T-helper 22 cell (primary cell): ENCODE measurements around the gene STX2.
"Not testable (repeated sequence)": the region's sequence is repeated elsewhere in the genome, so short reads cannot be mapped to it uniquely, and the experiment has no call there.

ENCODE experiments used
- DNase-seq: peaks from one replicate; pipeline ENCODE4 v3.0.0-alpha.2; 2020; ENCODE audit warnings: low read depth

STX2 gene

DNA sequence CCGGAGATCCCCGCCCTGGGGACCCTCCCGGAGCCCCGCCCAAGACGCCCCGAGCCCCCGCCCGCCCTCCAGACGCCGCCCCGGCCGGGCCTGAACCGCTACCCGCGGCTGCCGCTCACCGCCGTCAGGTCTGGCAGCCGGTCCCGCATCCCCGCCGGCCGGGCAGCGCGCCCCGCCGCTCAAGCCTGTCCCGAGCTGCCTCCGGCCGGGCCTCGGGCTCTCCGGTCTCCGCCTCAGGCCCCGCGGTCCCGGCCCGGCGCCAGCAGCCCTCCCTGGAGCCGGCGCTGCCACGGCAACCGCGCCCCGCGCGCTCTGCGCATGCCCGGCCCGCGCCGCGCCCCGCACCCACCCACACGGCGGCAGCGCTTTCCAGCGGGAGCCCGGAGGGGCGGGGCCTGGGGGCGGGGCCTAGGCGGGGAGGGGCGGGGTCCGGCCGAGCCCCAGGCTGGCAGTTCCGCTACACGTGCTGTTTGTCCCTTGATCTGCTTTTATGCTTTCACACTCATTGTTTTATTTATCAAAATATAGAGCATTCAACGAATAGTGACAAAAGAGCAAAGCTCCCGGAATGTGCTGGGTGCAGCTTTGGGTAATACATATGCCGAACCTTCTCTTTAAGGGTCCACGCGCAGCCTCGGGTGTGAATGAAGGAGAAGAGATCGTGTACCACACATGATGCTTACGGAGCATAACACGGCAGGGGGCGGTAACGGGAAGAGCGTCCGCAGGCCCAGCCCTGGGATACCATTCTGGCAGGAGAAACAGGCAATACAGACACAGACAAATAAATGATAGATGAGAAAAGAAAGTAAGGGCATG is at the start of gene STX2:
STX2 (minus strand) TSS at position 300 of the 819 bp plus-strand sequence; CDS start at position 149, 151 bp downstream.
- DNase-seq = peak; percentile 79

GRCh38 chr12:130887190-130887589 is 48.1 kb upstream of the STX2 start:
- not testable (repeated sequence) for DNase-seq

DNA sequence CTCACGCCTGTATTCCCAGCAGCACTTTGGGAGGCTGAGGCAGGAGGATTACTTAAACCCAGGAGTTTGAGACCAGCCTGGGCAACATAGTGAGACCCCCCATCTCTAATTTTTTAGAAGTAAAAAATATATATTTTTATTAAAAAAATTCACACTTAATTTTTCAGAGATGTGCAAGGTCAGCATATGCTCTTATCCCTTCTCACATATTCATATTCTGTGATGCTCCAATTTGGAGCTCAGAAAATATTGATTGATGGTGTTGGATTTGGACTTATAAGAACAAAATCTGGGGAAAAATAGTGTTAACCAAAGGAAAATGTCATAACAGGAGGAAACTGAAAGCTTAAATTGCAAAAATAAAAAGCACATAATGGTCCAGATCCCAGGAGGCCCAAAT is 42.5 kb upstream of the STX2 start:
- DNase-seq = no peak

DNA sequence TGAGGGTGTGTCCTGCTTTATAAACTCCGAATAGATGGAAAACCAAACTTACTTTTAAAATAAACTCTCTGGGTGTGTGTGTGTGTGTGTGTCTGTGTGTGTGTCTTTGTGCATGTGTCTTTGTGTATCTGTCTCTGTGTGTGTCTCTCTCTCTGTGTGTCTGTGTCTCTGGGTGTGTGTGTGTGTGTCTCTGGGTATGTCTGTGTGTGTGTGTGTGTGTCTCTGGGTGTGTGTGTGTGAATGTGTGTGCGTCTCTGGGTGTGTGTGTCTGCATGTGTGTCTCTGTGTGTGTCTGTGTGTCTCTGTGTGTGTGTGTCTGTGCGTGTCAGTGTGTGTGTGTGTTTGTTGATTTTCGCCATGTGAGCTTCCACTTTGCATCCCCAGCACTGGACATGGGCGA is 42.0 kb upstream of the STX2 start:
- no peak for DNase-seq

DNA sequence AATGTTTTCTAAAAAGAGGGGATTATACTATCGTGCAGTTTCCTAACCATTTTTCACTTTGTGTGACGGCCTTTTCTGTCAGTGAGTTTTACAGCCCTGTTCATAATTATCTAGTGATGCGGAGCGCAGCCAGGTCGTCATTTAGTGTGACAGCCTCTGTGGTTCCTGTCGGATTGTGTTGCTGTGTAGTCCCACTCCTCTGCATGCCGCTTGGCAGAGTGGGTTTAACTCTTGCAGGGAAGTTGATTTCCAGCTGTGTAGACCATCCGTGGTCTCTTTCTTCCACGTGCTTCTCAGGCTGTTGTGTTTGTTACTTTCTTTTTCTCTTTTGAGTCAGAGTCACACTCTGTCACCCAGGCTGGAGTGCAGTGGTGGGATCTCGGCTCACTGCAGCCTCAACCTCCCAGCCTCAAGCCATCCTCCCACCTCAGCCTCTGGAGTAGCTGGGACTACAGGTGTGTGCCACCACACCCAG is 41.4 kb upstream of the STX2 start:
- no peak for DNase-seq

- no peak for DNase-seq
Observed at GRCh38 chr12:130879781-130880389, 40.8 kb upstream of the STX2 start.

- DNase-seq = no peak
Observed at GRCh38 chr12:130879212-130879686, 40.2 kb upstream of the STX2 start.

DNA sequence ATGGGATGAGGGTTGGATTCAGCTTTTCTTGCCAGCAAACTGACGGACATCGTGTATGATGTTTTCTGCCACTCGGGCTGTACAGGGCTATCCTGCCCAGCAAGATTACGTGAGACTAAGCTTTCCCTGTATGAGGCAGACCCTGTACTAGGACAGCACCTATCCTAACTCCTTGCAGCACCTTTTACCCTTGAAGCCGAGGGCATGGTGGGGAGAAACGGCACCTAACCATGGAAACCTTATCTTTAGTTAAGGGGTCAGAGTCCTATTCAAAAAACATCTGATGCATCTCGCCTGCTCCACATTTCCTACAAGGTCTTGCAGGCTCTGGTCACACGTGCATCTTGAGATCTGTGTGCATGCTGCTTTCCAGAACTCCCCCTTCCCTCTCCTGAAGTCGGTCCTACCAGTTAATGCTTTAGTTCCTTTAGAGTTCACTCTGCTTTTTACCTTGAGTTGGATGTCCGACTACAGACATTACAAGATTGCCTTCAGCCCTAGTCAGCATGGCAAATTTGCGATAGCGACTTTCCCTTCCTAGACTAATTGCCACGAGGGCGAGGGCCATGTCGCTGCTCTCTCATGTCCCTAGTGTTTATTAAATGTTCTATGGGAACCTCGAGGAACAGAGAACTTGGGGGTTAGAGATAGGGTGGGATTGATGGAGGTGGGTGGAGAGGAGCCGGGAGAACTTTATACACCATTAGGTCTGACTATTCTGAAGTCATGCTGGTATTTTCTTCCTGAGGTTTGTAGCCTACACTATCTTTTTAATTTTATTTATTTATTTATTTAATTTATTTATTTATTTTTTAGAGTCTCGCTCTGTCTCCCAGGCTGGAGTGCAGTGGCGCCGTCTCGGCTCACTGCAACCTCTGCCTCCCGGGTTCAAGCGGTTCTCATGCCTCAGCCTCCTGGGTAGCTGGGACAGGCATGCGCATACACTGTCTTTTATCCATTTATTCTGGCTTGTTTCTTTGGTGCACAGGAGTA is 39.4 kb upstream of the STX2 start:
- DNase-seq = no peak

GRCh38 chr12:130877333-130877732 is 38.3 kb upstream of the STX2 start:
- no peak for DNase-seq

- no peak for DNase-seq
Observed at GRCh38 chr12:130876758-130877157, 37.7 kb upstream of the STX2 start.

GRCh38 chr12:130876297-130876696 is 37.2 kb upstream of the STX2 start:
- no peak for DNase-seq

DNA sequence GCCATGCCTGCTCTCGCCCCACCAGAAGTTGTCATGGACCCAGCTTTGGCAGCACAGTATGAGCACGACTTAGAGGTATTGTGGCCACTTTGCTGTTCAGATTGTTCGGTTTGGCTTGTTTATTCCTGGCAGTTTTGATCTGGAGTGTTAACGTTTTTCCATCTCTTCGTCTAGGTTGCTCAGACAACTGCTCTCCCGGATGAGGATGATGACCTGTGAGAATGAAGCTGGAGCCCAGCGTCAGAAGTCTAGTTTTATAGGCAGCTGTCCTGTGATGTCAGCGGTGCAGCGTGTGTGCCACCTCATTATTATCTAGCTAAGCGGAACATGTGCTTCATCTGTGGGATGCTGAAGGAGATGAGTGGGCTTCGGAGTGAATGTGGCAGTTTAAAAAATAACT is 36.7 kb upstream of the STX2 start:
- DNase-seq = not testable (repeated sequence)

GRCh38 chr12:130875193-130875592 is 36.1 kb upstream of the STX2 start:
- DNase-seq = no peak

- no peak for DNase-seq
Observed at GRCh38 chr12:130874696-130875095, 35.6 kb upstream of the STX2 start.

DNA sequence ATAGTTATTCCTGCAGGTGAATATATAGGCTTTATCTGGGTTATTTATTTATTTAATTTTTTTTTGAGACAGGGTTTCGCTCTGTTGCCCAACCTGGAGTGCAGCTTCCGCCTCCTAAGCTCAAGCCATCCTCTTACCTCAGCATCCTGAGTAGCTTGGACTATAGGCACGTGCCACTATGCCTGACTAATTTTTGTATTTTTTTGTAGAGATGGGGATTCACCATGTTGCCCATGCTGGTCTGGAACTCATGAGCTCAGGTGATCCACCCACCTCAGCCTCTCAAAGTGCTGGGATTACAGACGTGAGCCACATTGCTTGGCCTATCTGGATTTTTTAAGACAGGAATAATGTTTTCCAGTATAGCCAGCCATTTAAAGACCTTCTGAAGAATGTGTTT is 34.8 kb upstream of the STX2 start:
- DNase-seq = no peak

GRCh38 chr12:130873106-130873795 is 34.2 kb upstream of the STX2 start:
- no peak for DNase-seq

DNA sequence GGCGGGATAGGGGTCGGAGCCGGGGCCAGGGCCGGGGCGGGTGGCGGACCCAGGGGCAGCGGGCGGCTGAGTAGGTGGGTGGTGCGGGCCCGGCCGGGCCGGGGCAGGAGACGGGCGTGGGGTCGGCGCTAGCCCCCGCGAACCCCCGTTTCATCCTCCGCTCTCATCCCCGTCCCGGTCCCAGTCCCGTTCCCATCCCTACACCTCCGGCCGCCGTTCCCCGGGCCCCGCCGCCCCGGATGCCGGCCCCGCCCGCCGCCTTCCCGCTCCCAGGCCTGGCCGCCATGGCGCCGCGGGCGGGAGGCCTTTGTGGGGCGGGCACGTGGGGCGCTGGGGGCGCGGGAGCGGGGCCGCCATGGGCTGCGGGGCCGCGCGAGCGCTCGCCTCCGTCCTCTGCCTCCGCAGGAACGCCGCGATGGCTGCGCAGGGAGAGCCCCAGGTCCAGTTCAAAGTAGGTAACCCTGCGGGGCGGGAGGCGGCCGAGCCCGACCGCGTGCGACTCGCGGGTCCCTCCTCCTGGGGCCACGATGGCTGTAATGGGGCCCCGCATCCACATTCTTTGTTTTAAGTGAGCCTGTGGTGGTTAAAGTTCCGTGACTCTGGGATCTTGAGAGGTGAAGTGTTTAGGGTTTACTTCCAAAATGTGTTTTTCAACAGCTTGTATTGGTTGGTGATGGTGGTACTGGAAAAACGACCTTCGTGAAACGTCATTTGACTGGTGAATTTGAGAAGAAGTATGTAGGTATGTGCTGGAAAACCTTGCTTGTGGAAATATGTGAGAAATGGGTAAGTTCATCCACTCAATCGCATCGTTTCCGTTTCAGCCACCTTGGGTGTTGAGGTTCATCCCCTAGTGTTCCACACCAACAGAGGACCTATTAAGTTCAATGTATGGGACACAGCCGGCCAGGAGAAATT is 33.4 kb upstream of the STX2 start:
- DNase-seq = peak; percentile 34

- DNase-seq = peak; percentile 88
Observed at GRCh38 chr12:130871286-130872178, 32.5 kb upstream of the STX2 start, which contains the start of gene RAN. Gene RAN (plus strand): TSS chr12:130872066. CDS start chr12:130872594, 528 bp downstream.
